OCI-LY7 (cell line): ENCODE measurements around the gene USHBP1. TPM values are rescaled to one million over a fixed set of nuclear protein-coding genes. Genes with fewer than 3 reads are reported as not detected.

Experiments
- BruUV-seq: library from RNA; stranded (reverse); fragments of 400-500 nt; replicated peaks from 2 replicates; lab custom pipeline; 2021; lab: Mats Ljungman, UMichigan
- CTCF ChIA-PET: fragments of 300-600 bp; sonication (Branson Sonifier 250); formaldehyde crosslinking; loops from one replicate; lab custom pipeline; 2022; ENCODE audit warnings: antibody characterized with exemption; ENCODE audit not compliant: unreplicated experiment; lab: Charles Lee
- POLR2A ChIA-PET: fragments of 300-600 bp; sonication (Branson Sonifier 250); formaldehyde crosslinking; loops from one replicate; lab custom pipeline; 2022; ENCODE audit warnings: antibody characterized with exemption; lab: Charles Lee
- DNase-seq: peaks from one replicate; pipeline ENCODE4 v3.0.0-alpha.2; 2015; ENCODE audit warnings: low spot score
- H2AFZ ChIP-seq: fragments of 200-600 bp; sonication (generic), shearing (Covaris generic); 2 replicates; pipeline ENCODE4 v1.6.1; 2014; ENCODE audit warnings: mild to moderate bottlenecking, antibody characterized with exemption, low read length, moderate library complexity
- H3K27ac ChIP-seq: fragments of 200-600 bp; sonication (generic); 2 replicates; pipeline ENCODE4 v1.5.1; 2014; ENCODE audit warnings: mixed run types, low read depth, mild to moderate bottlenecking, moderate library complexity, low read length, inconsistent platforms; ENCODE audit not compliant: poor library complexity, severe bottlenecking
- H3K36me3 ChIP-seq: fragments of 200-600 bp; sonication (generic); 2 replicates; pipeline ENCODE4 v1.6.1; 2014; ENCODE audit warnings: mild to moderate bottlenecking, antibody characterized with exemption, low read length, moderate library complexity, mixed read lengths; ENCODE audit not compliant: insufficient read depth
- H3K4me1 ChIP-seq: fragments of 200-600 bp; sonication (generic); 2 replicates; pipeline ENCODE4 v1.5.1; 2014; ENCODE audit warnings: mild to moderate bottlenecking, low read length; ENCODE audit not compliant: insufficient read depth, poor library complexity, severe bottlenecking
- H3K4me2 ChIP-seq: fragments of 200-600 bp; sonication (generic); 2 replicates; pipeline ENCODE4 v1.6.1; 2014; ENCODE audit warnings: mild to moderate bottlenecking, low read length
- H3K4me3 ChIP-seq: fragments of 200-600 bp; sonication (generic); 2 replicates; pipeline ENCODE4 v1.5.1; 2014; ENCODE audit warnings: mild to moderate bottlenecking, low read depth, low read length; ENCODE audit not compliant: poor library complexity, severe bottlenecking
- H3K79me2 ChIP-seq: fragments of 200-600 bp; sonication (generic); 2 replicates; pipeline ENCODE4 v1.6.1; 2016; ENCODE audit warnings: low read depth, mild to moderate bottlenecking, low read length, moderate library complexity, mixed read lengths; ENCODE audit not compliant: insufficient read depth
- H3K9me2 ChIP-seq: fragments of 200-600 bp; sonication (generic); 2 replicates; pipeline ENCODE4 v1.6.1; 2016; ENCODE audit warnings: mild to moderate bottlenecking, low read length, mixed read lengths; ENCODE audit not compliant: insufficient read depth
- H3K9me3 ChIP-seq: fragments of 200-600 bp; sonication (generic); 2 replicates; pipeline ENCODE4 v1.6.1; 2014; ENCODE audit warnings: mild to moderate bottlenecking, mixed run types, low read length, mixed read lengths
- H4K20me1 ChIP-seq: fragments of 200-600 bp; sonication (generic); 2 replicates; pipeline ENCODE4 v1.6.1; 2014; ENCODE audit warnings: mild to moderate bottlenecking, antibody characterized with exemption, low read length, moderate library complexity, mixed read lengths; ENCODE audit not compliant: insufficient read depth
- EZH2phosphoT487 ChIP-seq: fragments of 200-600 bp; sonication (generic); IDR thresholded peaks from 2 replicates; pipeline ENCODE4 v1.6.1; 2018; ENCODE audit warnings: low read depth, borderline replicate concordance, mild to moderate bottlenecking, mixed run types, antibody characterized with exemption, low read length, moderate library complexity, mixed read lengths
- intact Hi-C: fragments of 100-400 bp; cut with micrococcal nuclease; formaldehyde crosslinking; loops from one replicate; pipeline ENCODE4 v1.10.0; 2022; ENCODE audit not compliant: unreplicated experiment
- total RNA-seq, 2 experiments: library from RNA; depleted of rRNA in 1 of 2; stranded (reverse); fragments of >200 nt in 1 of 2; shearing (Covaris generic) in 1 of 2; gene quantifications; 2 replicates each; pipeline ENCODE4 v1.2.3, GENCODE V29; 2014 to 2022
- TF ChIP-seq, protein P1 (sequence below): fragments of 200-600 bp; sonication (generic); conservative IDR thresholded peaks from 2 replicates; pipeline ENCODE4 v1.5.1; 2014; ENCODE audit warnings: mild to moderate bottlenecking, antibody characterized with exemption, low read length, moderate library complexity, mixed read lengths

The USHBP1 gene
- total RNA-seq, 2 experiments from 2014 or later, result 3.1 to 7.6 TPM

DNA sequence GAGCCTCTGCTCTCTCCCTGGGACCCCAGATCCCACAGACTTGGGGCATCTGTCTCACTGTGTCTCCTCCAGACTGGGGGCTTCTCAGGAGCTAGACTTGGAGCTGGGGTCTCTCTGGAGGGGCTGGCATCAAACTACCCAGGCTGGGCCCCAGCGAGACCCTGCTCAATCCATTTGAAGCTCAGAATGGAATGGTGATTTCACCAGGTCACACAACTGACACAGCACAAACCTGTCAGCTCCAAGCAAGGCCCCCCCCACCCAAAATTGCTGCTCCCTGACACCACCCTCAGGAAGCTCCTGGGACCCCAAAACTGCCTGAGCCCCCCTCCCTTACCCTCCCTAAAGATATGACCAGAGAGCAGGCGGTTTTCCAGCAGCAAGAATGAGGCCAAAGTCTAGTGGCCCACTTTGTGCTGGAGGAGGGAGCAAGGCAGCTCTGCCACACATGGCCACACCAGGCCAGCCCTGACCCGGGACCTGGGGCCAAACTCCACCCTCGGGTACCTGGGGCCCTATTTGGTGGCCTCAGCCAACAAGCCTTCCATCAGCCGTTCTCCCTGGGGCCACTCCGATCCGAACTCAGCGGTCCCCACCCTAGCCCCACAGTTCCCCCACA lies 21.2 kb downstream of the USHBP1 start:
- DNase-seq, result no peak
- CTCF ChIA-PET, result no interaction called here
- intact Hi-C loops, result loop anchor here (1.0 to 10.0 kb wide), 2 partner anchors 17 to 349 kb away; partner anchors contain the start of gene OCEL1
- Histone ChIP-seq H3K4me2 (peak overlapping the region; percentile 81), H3K4me1 (peaks cover 43% of the 10 kb centered on the region), H3K79me2 (peaks cover 23% of the 10 kb centered on the region; the same call in 1 of the 2 replicates), H2AFZ (no peak overlapping the region), H3K9me3 (no peaks in the 10 kb centered on the region), H4K20me1 (no peaks in the 10 kb centered on the region), H3K9me2 (no peaks in the 10 kb centered on the region), H3K36me3 (peaks cover 4% of the 10 kb centered on the region; the same call in 1 of the 2 replicates), H3K27ac (peak overlapping the region; percentile 53), H3K4me3 (peak overlapping the region; percentile 74)
- POLR2A ChIA-PET, result interaction anchor here (0.9 to 1.5 kb wide), 2 partner anchors 24 to 63 kb away, joined by 3 to 6 read pairs; partner anchors contain the start of gene BABAM1
- no peak for TF ChIP-seq EZH2phosphoT487
- TF ChIP-seq, protein P1, sequence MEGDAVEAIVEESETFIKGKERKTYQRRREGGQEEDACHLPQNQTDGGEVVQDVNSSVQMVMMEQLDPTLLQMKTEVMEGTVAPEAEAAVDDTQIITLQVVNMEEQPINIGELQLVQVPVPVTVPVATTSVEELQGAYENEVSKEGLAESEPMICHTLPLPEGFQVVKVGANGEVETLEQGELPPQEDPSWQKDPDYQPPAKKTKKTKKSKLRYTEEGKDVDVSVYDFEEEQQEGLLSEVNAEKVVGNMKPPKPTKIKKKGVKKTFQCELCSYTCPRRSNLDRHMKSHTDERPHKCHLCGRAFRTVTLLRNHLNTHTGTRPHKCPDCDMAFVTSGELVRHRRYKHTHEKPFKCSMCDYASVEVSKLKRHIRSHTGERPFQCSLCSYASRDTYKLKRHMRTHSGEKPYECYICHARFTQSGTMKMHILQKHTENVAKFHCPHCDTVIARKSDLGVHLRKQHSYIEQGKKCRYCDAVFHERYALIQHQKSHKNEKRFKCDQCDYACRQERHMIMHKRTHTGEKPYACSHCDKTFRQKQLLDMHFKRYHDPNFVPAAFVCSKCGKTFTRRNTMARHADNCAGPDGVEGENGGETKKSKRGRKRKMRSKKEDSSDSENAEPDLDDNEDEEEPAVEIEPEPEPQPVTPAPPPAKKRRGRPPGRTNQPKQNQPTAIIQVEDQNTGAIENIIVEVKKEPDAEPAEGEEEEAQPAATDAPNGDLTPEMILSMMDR, result no peak
- BruUV-seq, result no TSS peak

- no TSS peak for BruUV-seq
- intact Hi-C loops, result loop anchor here (1.0 to 10.0 kb wide), 2 partner anchors 16 to 348 kb away; partner anchors contain the start of gene OCEL1
- peak overlapping the region; percentile 81 for H3K4me2 ChIP-seq
- peaks cover 9% of the 10 kb centered on the region; the same call in 1 of the 2 replicates for H3K36me3 ChIP-seq
- ChIA-PET CTCF (no interaction called here), POLR2A (interaction anchor here (1.5 to 1.7 kb wide), 2 partner anchors 22 to 24 kb away, joined by 6 to 7 read pairs; partner anchors contain the start of genes BABAM1 and USHBP1)
- peak overlapping the region; percentile 53 for H3K27ac ChIP-seq
- DNase-seq, result peak; percentile 46
- H3K4me1 ChIP-seq, result peaks cover 43% of the 10 kb centered on the region
- H3K9me2 ChIP-seq, result no peaks in the 10 kb centered on the region
- no peaks in the 10 kb centered on the region for H4K20me1 ChIP-seq
- peak overlapping the region; percentile 74 for H3K4me3 ChIP-seq
- TF ChIP-seq EZH2phosphoT487, result no peak
- TF ChIP-seq, protein P1, result no peak
- no peaks in the 10 kb centered on the region for H3K9me3 ChIP-seq
- no peak overlapping the region for H2AFZ ChIP-seq
- peaks cover 23% of the 10 kb centered on the region; the same call in 1 of the 2 replicates for H3K79me2 ChIP-seq
These were observed 21.9 kb downstream of the USHBP1 start for GRCh38 chr19:17242431-17243208.
